Fibroblast of the conjunctiva (primary cell): ENCODE results near the gene TMTC1.

Experiments
- DNase-seq: peaks from one replicate; pipeline ENCODE4 v3.0.0-alpha.2; 2010; ENCODE audit warnings: low read depth

Gene TMTC1

DNA sequence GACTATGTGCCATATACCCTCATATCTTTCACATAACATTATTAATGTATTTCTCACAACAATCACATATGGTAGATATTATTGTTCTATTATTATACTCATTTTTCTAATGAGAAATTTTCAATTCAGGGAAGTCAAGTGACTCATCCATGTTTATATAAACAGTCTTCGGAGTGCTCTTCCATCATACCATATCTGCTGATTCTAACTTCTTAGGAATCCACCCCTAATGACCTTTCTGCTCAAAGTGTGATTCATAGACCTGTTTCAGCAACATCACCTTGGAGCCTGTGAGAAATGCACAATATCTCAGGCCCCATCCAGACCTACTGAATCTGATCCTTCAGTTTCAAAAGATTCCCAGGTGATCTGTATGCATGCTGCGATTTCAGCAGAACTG lies 246.4 kb downstream of the TMTC1 start:
- no peak for DNase-seq

DNA sequence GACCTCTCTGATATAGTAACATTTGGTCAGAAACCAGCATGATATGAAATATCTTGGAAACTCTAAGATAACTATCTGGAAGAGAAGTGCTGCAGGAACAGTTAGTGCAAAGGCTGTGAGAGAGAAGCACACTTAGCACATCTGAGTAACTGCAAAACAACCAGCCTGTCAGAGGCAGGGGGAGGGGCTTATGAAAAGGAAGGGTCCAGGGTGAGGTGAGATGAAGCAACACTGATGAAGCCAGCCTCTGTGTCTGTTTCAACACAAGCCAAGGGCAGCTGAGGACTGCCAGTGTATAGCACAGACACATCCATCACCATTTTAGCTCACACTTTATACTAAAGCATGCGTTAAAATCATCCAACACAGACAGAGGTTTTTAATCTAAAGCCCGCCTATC lies 248.8 kb downstream of the TMTC1 start:
- DNase-seq = peak; percentile 17

DNA sequence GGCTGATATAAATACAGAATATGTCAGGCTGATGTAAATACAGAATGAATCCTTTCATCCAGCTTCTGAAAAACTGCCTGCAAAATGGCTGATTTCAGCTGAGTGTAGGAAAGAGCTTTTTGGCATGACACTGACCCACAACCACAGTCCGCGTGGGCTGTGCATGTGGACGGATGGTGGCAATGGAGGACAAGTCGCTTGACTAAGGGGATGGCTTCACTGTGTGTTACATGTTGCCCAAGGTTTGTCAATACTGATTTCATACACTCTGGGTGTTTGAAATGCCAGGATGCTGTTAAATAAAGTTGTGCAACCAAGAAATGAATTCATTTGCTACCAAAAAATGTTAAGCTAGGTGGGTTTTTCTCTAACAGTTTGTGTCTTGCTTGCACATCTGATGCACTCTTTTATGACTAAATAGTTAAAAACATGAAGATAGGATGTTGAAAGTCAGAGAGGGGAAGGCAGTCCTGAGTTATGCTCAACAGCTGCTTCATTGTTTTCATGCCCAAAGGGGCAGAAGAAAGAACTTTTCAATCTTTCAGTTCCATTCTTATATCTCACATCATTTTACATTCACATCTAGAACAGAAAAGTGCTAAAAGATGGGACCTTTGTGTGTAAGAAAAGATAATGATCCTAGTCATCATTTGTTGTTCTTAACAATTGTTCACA lies 249.8 kb downstream of the TMTC1 start:
- DNase-seq = no peak

DNA sequence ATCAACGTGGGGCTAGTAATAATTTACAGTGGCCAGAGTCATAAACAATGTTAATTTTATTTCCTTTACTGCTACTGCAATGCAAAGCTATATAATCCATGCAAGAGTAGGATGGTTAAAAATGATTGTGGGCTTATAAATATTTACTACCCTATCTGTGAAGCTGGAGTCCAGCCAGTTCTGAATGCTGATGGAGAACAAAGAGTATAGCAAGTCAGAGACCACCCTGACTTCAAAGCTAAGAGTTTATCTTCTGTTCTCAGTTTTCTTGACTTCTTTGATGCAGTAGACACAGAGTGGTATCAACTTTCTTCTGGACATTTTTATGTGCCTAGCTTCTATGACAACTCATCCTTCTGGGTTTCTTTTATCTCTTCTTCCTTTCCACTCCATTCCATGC lies 252.3 kb downstream of the TMTC1 start:
- DNase-seq = no peak

DNA sequence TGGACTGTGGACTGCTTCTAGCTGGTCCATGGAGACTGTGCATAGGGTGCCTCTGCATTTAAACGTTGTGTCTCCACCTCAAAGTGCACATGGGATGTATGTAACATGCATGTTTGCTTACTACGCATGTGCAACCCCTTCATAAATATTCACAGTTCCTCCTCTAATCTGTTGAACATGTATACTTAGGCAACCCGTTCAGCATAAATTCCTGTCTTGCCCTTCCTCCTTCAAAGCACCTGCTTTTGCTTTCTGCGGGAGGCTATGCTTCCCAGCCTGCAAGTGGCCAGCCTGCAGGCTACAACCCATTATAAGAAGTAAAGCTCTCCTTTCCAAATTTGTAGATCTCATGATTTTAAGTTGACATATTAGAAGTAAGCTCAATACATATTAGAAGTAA lies 253.3 kb downstream of the TMTC1 start:
- no peak for DNase-seq

DNA sequence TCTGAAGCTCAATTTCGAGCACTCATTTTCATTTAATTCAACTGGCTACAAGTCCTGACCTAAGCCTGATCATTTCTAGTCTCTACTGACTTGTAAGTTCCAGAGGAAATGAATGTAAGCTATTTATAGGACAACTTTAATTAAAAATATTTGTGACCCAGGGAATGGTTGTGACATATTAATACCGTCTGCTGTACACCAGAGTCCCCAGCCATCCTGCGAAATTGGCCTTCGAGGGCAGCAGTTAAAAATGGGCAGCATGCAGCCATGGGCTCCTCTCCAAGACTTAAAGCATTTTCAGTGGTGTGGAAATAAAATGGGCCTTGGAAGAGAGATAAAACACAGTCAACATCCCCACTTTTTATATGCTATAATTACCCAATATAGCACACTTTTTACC lies 255.6 kb downstream of the TMTC1 start:
- no peak for DNase-seq

DNA sequence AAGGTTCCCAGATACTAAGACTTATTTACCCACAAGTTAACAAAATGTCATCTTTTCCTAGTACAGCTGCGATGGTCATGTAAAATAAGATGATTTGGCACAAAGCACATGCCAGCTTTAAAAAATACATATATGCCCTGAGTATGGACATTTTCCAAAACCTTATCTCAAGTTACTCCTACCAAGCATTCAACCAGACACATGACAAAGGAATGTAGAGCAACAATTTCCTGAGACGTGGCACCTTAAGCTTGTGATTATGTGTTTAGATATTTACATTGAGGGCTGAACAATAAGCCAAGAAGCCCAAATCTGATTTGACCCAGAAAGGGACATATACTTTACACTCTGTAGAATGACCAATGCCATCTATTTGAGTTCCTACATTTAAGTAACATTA lies 261.8 kb downstream of the TMTC1 start:
- no peak for DNase-seq

DNA sequence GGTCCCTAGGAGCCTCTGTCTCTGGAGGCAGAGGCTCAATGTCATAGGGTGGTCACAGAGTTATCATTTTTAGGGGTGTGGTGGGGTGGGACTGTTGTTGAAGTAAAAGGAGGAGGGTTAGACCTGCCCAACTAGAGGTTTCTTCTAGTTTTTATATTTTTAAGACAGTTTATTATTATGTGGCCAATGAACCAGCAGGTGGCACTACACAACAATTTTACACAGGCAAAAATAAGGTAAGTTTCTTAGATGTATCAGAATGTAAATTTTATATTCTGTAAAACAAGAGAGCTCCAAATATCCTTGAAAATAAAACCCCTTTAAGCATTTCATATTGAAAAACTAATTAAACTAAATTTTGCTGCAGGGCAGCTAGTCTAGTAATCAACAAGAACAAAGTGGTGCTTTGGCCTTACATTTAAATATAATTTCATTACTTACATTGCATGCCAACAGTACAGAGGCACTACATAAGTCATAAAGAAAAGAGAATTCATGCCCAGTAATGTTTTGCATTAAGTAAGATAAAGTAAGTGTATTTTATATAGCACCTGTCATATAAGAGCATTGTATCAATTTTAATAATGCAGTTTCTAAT lies 264.1 kb downstream of the TMTC1 start:
- peak; percentile 50 for DNase-seq

DNA sequence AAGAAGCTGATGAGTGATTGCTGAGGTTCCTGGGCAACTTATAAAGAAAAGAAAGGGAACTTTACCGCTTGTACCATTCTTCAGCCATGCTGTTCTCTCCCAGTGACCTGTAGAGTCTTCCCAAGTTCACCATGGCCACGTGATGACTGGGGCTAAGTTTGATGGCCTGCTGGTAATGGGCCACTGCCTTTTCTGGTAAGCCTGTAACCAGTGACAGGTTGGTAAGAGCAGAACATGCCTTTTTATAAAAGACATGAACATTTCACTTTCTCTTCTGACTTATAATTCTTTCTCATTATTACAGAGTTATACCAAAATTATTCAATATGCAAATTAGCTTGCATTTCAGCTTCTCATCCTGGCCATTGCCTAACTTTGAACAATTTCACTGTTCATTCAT lies 265.3 kb downstream of the TMTC1 start:
- DNase-seq = no peak

DNA sequence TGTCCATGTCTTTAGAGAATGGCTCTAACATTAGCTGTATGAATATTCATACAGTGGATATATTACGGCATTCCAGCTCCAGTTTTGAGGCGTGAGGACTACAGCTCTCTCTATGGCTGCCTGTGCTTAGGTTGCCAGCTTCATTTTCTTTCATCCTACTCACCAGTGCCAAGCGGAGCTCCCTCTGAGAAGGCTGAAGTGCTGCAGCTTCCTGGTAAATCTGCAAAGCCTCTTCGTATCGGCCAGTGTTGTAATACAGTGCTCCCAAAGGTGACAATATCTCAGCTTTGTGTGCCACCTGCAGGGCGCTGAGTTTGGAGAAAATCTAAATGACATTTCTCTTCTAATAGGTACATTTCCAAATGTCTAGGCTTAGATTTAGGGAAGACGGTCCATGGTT lies 266.5 kb downstream of the TMTC1 start:
- DNase-seq = no peak

DNA sequence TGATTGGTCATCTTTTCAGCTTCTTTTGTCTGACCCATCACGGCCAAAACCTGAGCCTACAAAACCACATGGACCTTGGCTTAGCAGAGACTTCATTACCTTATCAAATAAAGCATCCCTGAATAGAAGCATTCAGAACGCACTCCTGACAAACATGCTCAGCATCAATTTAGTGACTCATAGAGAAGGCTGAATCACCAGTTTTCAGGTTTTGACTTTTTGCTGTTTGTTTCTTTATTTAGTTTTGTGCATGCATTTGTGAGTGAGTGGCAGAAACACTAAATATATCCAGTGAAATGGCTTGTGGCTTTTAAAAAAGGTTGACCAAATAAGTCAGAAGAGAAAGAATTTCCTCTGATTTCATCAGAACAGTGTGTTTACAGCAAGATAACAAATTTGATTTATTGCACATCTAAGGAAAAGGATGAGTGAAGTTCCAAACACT lies 267.3 kb downstream of the TMTC1 start:
- peak; percentile 14 for DNase-seq

DNA sequence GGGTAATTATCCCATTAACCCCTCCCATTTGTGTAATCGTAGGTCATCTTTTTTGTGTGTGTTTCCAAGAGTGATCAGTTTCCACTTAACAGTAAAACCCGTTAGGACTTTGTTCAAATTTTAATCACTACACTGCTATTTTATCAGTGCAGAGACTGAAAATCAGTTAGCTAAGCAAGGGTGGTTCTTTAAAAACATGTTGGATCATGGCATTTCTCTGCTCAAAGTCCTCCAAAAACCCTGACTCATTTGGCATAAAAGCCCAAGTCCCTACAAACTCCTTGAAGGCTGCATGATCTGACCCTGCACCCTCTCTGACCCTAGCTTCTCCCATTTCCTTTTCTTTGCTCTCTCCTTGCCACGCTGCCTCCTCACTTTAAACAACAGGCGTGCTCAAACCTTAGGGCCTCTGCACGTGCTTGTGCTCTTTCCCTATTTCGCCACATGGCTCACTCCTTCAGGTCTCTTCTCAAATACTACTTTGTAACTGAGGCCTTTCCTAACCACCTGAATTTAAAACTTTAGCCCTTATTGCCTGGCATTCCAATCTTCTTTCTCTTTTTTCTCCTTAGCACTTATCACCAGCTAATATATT lies 273.1 kb downstream of the TMTC1 start:
- no peak for DNase-seq

DNA sequence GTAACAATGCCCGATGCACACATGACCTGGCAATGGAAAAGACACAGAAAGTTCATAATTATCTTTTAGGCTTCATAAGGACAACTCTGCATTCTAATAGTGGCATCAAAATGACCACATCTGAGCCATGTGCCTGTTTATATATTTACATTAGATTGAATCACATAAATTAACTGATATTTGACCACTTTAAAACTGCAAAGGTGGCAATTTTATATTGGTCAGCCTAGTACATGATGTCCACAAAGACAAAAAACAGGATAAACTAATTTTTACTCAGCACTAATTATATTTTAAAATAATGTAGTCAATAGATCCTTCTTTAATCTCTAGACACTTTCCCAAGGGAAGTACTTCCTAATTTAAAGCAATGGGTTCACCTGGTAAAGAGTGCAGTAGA lies 274.2 kb downstream of the TMTC1 start:
- no peak for DNase-seq

DNA sequence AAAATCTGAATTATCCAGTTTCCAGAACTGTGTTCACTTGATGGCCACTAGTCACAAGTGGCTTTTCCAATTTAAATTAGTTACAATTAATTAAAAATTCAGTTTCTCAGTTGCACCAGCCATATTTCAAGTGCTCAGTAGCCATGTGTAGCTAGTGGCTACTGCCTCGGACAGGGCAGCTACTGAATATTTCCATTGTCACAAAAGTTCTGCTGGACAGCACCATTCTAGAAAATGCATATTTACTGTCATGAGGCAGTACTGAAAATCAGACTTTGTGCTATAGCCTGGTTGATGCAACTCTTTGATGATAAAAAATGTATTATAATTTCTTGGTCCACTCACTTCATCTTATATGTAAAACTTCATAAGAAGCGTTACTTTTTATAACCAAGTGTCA lies 274.8 kb downstream of the TMTC1 start:
- DNase-seq = no peak

DNA sequence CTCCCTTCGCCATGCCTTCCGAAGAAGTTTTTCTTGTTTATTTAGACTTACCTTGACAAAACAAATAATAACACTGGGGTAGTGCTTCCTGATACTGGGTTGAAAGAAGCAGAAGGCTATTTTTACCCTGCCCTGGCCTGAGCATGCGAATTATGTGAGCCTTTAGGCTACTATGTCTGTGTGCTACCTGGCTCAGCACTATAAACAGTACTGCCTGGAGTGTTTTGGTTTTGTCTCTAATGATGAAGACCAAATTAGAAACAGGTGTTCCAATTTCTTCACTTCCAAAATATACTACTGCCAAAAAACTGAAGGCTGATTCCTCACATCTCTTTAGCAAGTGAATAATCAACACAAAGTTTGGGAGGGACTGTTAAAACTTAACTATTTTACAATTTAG lies 278.6 kb downstream of the TMTC1 start:
- DNase-seq = no peak

DNA sequence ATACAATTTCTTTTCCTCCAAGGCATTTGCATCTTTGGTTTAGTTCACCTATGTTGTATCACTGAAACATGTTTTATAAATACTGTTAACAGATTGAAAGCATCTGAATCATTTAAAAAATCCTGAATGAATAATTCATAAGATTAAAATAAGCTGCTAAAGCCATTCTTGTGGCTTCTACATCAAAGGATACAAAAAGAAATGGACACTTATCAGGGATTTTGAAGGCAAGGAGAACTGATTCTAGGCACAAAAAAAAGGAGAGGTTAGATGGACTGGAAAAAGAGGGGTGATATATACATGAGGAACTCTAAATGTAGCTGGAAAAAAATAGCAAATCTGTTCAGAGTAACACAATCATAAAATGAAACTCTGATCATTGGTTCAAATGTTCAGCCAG lies 280.5 kb downstream of the TMTC1 start:
- DNase-seq = no peak

DNA sequence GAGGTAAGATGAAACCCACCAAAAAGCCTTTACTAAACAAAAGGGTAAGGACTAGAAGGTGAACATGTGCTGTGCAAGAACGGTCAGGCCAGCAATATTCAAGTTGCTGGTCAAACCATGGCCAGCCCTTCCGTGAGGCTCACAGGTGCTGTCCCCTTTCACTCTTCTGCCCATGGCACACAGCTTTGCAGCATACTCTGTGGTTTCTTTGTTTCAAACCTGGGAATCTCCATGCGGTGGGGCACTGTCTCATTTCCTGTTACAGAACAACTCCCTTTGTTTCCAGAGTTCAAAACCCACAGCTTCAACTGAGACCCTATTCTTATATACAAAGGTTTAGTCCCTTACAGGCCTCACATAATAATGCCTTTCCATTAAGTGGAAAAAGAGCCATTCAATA lies 284.5 kb downstream of the TMTC1 start:
- no peak for DNase-seq

DNA sequence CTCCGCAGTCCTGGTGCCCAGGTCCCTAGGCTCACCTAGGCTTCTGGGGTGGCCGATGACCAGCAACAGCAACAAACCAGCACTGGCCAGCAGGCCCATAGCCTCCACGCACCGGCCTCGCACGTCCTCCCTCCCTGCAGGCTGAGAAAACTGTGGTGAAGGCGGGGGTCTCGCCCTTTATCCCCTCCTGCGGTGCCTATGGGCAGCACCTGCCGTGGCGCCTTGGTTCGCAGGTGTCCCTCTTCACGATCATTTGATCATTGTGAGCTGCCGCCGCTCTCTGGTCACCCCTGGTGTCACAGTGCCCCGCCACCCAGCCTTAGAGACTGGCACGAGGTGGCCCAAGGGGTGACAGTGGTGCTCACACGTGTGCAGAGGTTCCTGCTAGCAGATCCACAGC lies 286.2 kb downstream of the TMTC1 start, which contains the start of gene OVCH1:
Gene OVCH1 (minus strand): TSS at position 99 of the 400 bp plus-strand sequence. CDS start 0 bp downstream, at position 99.
- no peak for DNase-seq

DNA sequence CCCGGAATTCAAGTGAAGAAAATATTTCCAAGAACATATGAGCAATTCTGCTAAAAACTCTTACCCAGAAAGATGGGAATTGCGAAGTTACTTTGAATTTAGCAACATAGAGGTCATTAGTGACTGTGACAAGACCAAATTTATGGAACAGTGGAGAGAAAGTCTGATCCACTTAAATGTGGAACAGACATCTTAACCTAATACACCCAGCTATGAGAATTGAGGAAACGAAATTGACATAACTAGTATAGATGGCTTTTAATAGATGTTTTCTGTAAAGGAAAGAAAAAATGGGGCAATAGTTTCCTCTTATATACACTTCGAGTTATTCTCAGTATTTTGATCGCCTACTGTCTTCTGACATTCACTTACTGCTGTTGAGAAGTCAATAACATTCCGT lies 290.9 kb downstream of the TMTC1 start:
- no peak for DNase-seq

DNA sequence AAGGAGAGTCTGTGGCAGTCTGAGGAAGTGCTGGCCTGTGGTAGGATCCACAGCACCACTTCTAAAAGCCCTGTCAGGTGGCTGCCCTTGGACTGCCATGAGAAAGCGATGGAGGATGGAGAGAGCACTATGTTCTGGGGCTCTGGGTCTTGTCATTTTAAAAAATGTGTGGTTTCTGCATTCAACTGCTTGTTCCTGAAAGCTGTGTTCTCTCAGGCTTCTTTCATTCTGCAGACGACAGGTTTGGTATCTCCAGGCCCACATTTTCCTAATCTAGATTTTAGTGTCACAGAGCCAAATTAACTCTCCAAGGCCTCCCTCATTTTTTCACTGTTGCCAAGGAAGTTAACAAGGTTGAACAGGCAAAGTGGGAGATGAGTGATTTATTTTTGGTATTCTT lies 296.8 kb downstream of the TMTC1 start:
- no peak for DNase-seq

DNA sequence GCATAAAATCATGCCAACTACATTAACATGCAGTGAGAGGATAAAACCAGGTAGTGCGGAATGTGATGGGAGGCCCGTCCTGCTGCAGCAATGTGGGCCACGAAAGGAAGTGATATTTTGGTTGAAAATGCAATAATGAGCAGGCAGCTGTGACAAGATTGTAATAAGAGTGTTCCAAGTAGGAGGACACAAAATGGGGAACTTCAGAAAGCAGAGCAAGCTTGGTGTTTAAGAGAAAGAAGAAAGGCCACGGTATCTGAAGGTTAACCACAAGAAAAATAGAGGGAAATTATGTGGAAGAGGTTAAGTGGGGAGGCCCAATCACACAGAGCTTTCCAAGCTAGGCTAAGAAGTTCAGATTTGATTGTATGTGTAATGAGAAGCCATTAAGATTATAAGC lies 320.5 kb downstream of the TMTC1 start:
- no peak for DNase-seq

DNA sequence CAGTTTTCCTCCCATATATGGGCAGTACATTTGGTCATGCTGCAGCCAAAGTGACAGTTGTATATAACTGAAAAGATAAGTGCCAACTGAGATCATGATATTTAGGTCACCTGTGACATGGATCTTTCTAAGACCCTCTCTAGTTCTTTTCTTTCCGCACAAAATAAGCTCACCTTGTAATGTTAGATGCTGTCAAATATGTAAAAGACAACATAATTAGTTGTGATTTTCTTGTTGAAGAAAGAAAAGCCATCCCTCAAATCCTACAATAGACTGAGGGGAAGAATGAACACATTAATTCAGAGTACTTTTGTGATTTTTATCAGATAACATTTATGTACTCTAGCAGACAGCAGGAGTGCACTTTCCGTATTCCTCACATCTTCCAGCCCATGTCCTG lies 323.7 kb downstream of the TMTC1 start:
- no peak for DNase-seq

DNA sequence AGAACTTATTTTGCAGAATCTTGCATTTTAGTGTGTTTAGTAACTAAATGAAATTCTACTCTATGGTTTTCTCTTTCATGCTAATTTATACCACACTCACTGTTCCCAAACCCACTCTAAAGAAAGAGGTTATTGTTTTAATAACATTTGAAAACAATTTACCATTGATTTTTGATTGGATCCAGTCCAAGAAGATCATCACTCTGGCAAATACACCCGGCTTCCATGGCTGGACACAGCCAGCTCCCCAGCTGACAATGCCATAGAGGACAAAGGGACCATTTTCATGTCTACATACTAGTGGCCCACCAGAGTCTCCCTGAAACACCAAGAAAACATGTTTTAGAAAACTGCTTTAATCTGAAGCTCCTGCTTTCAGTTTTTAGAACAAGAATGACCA lies 328.7 kb downstream of the TMTC1 start:
- DNase-seq = no peak

DNA sequence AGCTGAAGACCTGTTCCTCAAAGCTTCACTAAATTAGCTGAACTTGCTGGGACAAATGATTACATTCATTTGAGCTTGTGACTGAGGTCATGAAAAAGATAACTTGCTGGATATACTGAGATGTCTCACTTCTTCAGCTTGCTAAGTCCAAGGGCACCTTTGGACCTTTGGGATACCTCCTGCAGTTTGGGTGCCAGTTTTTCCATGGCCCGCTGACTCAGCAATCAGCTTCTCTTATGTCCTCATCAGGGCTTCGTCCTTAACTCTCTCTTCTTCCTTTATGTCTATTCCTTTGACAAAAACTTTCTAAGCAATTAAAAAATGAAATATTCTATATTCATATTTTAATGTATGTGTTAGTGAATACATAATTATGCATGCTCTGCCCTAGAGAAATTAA lies 331.9 kb downstream of the TMTC1 start:
- DNase-seq = no peak
